HG03159 (cell line): ENCODE results near the gene FGD2.
A peak's percentile ranks its signal among the peaks of the same experiment; 100 is the strongest.
"Not testable (repeated sequence)": the region's sequence is repeated elsewhere in the genome, so short reads cannot be mapped to it uniquely, and the experiment has no call there.

Experiments used
- ATAC-seq: cut with Tn5 transposase; IDR thresholded peaks from one replicate; pipeline ENCODE4 v1.9.1; 2021; ENCODE audit warnings: mild to moderate bottlenecking, moderate library complexity; ENCODE audit not compliant: unreplicated experiment

Gene FGD2

DNA sequence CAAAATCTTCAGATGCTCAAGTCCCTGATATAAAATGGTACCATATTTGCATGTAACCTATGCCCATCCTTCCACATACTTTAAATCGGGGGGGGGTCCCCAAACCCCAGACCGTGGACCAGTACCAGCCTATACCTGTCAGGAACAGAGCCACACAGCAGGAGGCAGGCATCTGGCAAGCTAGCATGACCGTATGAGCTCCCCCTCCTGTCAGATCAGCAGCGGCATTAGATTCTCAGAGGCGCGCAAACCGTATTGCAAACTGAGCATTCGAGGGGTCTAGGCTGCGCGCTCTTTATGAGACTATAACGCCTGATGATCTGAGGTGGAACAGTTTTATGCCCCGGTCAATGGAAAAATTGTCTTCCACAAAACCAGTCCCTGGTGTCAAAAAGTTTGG, 30.7 kb downstream of the FGD2 start:
- no peak for ATAC-seq

DNA sequence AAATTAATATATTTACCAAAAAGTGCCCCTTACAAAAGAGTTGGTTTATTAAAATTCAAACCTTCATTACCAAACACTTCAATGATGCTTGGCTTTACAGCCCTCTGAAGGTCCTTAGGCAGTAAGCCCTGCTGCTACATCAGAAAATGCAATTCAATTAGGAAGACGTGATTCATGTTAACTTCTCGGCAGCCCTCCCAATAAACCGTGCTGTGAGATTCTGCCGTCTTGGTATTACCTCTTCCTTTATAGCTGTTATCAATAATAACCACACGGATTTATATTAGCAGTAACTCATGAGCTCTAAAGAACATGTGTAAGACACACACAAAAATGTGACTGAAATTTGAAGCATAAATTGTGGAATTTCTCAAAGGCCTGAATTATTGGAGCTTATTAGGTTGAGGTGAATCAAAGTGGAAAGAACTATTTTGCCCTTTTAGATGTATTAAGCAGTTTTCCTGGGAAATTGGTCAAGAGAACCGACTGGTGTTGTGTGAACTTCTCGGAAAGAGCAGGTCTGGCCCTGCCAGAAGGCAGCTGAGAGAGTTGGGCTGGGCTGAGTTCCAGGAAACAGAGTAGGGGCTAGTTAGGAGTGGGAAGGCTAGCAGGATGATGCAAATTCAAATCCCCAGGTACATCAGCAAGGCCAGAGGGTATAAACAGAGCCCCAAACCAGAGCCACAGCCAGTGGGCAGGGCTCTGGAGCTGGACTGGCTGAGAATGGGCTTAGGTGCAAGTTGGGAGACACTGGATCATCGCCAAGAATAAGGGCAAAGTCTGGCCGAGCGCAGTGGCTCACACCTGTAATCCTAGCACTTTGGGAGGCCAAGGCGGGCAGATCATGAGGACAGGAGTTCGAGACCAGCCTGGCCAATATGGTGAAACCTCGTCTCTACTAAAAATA, 33.1 kb downstream of the FGD2 start:
- ATAC-seq = no peak

DNA sequence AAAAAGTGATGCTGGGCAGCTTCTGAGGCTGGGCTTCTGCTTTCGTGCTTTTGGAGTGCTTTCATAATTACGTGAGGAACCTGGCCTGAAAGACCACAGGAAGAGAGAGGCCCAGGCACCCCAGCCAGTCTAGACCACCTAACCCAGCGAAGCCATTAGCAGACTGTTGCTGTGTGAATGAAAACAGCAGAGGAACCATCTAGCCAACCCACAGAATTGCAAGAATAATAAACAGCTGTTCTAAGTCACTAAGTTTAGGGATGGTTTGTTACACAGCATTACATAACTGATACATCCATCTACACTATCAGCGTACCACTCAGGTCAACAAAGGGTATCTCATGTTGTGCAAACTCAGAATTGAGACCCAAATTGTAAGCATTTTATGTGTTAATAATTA, 34.5 kb downstream of the FGD2 start:
- ATAC-seq = no peak

DNA sequence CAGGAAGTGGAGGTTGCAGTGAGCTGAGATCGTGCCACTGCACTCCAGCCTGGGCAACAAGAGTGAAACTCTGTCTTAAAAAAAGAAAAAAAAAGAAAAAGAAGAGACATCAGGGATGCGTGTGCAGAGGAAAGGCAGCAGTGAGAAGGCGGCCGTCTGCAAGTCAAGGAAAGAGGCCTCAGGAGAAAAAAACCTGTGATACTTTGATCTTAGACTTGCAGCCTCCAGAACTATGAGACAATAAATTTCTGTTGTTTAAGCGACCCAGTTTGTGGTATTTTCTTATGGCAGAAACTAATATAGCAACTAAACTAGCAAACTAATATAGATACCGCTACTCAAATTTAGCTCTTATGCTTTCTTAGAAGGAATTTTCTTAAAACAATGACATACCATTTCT, 36.1 kb downstream of the FGD2 start:
- ATAC-seq = no peak

DNA sequence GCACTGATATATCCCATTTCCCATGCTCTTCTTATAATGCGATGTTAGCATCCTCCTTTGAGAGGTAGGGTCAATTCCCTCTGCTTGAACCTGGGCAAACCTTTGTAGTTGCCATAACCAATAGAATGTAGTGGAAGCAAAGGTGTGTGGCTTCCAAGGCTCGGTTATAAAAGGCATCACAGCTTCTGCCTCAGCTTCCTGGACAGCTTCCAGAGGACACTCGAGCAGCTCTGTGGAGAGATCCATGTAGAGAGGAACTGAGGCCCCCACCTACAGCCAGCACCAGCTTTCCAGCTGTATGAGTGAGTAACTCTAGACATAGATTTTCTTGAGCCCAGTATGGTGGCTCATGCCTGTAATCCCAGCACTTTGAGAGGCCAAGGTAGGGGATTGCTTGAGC, 36.7 kb downstream of the FGD2 start:
- ATAC-seq = no peak

DNA sequence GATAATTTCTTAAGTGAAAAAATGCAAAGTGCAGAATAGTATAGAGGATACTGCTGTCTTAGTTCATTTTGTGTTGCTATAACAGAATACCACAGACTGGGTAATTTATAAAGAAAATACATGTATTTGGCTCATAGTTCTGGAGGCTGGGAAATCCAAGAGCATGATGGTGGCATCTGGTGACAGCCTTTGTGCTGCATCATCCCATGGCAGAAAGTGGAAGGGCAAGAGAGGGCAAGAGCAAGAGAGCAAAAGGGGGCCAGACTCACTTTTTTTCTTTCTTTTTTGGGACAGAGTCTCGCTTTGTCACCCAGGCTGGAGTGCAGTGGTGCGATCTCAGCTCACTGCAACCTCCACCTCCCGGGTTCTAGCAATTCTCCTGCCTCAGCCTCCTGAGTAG, 37.6 kb downstream of the FGD2 start:
- ATAC-seq = not testable (repeated sequence)

DNA sequence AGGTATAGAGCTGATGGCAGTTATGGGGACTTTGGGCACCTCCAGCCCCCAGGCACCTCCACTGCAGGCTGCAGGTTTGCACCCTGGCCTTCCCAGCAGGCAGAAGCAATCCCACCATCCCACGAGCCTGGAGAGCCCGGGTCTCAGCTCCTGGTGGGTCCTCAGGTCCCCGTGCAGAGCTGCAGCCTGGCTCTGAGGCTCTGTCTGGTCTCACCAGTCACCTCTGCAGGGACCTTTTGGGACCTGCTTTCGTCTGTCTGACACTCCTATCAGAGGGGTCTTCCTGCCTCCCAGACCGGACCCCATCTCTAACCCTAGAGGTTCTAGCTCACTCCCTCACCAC, 41.9 kb downstream of the FGD2 start:
- no peak for ATAC-seq

DNA sequence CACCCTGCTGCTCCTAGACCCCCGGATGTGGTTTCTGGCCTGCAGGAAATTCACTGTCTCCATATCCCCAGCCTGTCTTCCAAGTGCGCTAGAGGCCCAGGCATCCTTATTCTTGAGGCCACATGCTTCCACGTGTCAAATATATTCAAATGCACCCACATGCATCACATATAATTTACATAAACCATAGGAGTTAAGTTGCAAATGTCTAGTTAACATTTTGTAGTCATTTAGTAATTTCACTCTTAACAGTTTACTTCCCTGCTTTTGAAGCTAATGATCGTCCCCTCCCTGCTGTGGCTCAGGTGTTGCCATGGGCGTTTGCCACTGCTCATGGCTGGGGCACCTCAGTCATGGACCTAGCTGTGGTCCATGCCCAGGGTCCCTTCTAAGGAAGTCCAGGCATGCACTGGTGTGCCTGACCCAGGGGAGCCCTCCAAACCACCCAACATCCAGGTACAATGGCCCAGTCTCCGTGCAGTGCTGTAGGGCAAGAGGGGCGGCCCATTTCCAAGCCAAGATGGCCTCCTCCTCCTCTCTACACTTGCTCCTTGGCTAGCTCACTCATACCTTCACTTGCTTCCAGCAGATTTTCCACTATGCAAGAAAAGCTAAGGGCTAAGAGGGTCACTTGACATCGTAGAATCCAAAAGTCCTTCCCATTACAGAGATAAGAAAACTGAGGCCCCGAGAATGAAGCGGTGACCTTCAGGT, 42.4 kb downstream of the FGD2 start:
- ATAC-seq = no peak

DNA sequence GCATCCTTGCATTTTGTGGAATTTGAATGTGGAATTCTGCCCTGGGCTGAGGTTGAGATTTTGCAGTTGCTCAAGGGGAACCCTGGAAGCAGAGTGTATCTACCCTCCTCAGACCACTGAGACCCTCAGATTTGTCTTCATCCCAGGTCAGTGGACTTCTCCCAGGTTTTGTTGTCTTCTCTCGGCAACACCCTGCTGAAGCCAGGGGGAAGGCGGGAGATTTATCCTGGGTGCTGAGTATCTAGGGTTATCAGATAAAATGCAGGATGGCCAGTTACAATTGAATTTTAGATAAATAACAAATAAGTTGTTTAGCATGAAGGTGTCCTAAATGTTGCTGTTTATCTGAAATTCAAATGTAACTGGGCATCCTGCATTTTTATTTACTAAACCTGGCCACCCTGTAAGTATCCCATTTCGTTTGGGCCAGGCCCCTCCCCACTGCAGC, 43.0 kb downstream of the FGD2 start:
- ATAC-seq = no peak

DNA sequence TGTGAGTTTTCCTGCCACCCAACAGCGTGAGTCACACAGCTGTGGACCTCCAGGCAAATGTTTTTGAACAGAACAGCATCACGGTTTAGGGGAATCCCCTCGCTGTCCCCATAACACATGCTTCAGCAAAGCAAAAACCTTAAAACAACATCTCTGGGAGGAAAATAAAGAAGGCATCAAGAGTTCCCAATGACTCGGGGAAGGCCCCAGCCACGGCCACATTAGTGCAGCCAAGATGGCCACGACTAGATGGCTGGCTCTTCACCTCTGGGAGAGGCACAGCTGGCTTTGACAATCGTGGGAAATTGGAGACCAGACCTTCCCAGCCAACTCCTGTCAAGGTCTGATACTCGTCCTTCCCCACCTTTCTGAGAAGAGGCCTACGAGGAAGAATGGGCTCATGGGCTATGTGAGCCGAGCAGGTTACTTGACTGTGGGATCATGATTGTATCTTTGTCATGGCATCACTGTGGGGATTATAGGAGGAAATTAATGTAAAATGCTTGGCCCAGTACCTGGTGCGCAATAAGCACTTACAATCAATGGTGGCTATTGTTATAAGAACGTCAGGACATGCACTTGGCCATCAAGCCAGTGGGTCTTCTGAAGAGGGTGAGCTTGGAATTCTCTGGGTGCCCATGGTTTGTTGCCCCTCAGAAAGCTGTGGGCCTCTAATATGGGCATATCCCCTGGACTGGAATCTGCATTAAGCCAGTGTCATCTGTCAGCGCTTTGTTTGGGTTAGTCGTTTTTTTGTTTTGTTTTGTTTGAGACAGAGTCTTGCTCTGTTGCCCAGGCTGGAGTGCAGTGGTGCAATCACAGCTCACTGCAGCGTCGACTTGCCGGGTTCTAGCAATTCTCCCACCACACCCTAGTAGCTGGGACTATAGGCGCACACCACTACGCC, 43.6 kb downstream of the FGD2 start:
- peak; percentile 44 for ATAC-seq

DNA sequence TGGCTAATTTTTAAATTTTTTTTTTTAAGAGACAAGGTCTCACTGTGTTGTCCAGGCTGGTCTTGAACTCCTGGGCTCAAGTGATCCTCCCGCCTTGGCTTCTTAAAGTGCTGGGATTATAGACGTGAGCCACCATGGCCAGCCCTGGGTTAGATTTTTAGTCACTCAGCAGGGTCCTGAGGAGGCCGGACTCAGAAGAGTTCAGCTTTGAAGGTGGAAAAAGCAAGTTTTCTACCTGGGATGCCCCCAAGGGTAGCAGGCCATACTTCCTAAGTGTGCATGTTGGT, 44.2 kb downstream of the FGD2 start:
- ATAC-seq = no peak

DNA sequence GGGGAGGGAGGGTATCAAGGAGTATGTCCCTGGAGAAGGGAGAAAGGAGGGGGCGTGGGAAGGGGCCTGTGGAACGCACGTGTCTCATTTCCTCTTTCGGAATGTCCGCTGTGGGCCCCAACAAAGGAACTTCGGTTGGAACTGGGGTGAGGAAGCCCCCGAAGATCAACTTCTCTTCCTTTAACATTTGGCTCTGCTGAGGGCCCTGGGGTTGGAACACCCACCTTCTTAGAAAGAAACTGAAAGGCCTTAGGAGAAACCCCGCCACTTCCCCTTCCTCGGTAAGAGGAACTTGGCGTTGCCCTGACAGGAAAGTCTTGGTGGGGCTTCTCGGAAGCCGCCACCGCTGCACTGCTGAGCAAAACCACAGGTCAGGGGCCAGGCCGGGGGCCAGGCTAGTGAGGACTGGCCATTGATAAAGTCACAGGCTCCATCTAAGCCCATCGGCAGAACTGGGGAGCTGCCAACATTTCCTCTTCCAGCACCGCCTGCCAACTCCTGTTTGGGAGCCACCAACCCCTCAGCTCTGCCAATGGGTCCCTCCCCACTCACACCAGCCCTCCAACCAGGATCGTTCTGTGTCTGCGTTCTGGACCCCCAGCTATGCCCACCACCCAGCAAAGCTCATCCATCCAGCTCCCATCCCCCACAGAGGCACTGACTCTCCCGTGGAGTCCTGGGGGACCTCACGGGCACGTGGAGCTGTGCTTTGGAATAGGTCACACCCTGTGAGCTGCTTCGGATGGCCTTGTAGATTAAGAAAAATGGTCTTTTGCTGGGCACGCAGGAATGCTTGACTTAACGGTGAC, 44.8 kb downstream of the FGD2 start:
- no peak for ATAC-seq

DNA sequence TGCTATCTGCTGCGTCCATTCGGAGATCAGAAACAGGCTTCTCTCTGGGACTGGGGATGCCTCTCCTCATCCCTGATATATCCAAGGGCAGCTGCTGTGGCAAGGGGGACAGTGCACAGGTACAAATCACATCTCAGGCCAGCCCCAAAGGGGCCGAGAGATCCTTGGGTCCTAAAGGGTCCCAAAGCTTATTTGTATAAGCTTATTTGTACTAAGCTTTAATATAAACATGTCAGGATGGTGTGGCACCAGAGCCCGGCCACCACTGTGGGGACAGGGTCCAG, 45.3 kb downstream of the FGD2 start:
- ATAC-seq = no peak

DNA sequence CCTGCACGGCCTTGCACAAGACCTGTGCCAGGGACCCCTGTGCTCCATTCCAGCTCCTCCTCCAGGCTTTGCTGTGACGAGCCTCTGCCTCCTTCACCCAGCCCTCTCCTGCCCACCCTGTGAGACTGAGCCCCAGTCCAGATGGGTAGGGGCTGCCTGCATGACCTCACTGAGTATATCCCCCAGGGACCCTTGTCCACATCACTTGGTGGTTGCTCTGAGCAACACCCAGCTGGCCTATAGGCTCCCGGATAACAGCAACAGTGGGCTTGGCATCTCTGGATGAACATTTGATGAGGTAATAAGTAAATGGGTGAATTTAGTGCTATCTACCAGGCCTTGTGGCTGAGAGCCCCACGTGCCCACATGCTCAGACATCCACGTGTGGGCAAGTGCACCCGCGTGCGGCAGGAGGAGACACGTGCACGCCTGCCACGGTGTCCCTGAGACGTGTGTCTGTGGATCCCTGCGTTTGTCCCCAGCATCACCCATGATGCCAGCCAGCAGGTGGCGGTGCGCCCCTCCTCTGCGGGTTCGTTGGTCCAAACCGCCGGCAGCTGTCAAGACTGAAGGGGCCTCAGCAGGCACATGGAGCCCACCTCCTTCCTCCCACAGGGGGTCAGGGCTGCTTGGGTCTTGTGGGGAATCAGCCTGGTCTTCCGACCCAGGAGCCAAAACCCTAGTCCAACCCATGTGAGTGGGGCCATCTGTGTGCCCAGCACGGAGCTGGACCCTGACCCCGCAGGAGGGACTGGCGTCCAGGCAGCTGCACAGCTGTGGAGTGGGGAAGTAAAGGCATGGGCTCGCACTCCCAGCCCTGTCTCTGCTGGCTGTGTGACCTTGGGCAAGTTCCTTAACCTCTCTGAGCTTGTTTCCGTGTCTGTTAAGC, 45.9 kb downstream of the FGD2 start:
- ATAC-seq = no peak

DNA sequence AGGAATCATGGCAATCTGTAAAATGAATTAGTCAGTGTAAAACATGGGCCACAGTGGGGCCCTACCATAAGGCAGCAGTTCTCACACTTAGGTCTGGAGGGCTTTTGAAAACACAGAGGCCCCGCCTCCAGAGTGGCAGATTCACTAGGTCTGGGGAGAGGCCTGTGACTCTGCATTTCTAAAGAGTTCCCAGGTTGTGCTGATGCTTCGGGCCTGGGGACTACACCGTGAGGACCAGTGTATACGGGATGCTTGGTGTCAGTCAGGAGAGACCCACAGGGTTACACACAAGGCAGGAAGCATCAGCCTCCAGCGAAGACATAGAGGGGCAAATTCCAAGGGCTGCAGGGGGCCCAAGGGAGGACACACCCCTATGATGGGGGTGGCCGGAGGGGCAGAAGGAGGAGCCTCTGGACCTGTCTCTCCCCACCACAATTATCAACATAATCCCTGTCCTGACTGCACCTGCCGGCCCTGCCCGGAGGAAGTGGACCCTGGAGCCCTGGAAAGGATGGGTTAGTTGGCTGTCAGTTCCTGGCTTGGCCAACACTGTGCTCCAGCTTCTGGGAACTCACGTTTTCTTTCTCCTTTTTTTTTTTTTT, 46.7 kb downstream of the FGD2 start:
- ATAC-seq = no peak

DNA sequence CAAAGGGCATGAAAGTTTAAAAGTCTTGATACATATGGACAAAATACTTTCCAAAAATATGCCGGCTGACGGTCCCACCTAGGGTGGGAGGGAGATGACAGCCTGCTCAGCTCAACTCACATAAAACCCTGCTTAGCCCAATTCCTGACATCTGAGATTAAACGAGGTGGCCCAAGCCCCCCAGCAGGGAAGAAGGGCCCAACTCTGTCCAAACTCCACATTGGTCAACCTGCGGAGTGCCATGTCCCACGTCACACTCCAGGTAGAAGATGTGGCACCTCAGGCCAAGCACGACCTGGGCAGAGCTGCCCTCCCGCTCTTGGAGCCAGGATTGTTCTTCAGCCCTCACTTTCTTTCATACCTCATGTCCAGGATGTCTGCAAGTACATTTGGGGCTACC, 48.2 kb downstream of the FGD2 start:
- no peak for ATAC-seq

DNA sequence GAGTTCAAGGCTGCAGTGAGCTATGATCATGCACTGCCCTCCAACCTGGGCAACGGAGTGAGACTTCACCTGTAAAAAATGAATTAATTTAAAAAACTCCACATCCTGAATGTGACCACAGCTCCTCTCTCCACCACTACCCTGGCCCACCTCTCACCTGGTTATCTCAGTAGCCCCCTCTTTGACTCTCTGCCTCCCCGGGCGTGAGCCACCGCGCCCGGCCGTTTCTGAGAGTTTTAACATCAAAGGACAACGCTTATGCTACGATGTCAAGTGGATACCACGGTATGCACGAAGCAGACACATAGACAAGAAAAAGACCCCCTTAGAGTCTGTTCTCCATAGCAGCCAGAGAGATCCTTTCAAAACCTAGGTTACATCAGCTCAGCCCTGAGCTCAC, 48.7 kb downstream of the FGD2 start:
- ATAC-seq = no peak

DNA sequence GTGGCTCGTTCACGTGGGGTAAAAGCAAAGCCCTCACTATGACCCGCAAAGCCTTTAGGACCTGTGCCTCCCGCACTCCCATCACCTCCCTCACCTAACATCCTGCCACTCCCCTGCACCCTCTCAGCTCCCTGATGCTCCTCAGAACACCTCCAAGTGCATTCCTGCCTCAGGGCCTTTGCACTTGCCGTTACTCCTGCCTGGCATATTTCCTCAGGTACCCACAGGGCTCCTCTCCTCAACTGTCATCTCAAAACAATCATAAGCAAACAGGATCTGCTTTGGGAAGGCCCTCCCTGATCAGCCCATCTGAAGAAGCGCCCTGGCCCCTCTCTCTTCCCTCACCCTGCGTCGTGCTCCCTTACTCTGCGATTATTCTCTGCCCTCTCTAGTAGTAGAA, 49.1 kb downstream of the FGD2 start:
- ATAC-seq = no peak

DNA sequence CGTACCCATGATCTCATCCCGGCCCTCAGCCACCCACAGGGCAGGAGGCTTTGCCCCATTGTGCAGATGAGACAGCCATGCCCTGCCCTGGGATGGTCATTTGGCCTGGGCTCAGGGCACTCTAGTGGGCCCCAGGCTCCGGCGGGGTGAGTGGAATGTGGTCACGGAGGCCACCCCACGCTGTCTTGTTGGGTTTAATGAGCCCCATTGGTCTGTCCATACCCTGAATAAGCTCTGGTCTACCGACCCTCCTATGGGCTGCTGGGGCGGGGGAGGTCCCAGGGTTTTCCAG, 50.6 kb downstream of the FGD2 start:
- no peak for ATAC-seq
